MM.1S (cell line): ENCODE measurements around the gene SLC26A8.

ENCODE experiments used
- DNase-seq: peaks from one replicate; pipeline ENCODE4 v3.0.0-alpha.2; 2015
- H2AFZ ChIP-seq: fragments of 300-600 bp; sonication (generic); 2 replicates; pipeline ENCODE4 v1.6.0; 2016; ENCODE audit warnings: antibody characterized with exemption, low read length
- H3F3A ChIP-seq: fragments of 300-600 bp; sonication (generic); 2 replicates; pipeline ENCODE4 v1.6.1; 2016; ENCODE audit warnings: mild to moderate bottlenecking, antibody characterized with exemption, low read length, moderate library complexity, mixed read lengths; ENCODE audit not compliant: insufficient read depth
- H3K27ac ChIP-seq: fragments of 300-600 bp; sonication (generic); 2 replicates; pipeline ENCODE4 v1.5.1; 2016; ENCODE audit warnings: mild to moderate bottlenecking, low read length
- H3K27me3 ChIP-seq: fragments of 300-600 bp; sonication (generic); replicated peaks from 2 replicates; pipeline ENCODE4 v1.6.0; 2016; ENCODE audit warnings: low read length; ENCODE audit not compliant: insufficient read depth
- H3K36me3 ChIP-seq: fragments of 300-600 bp; sonication (generic); replicated peaks from 2 replicates; pipeline ENCODE4 v1.6.1; 2016; ENCODE audit warnings: mild to moderate bottlenecking, low read length, mixed read lengths; ENCODE audit not compliant: insufficient read depth
- H3K4me1 ChIP-seq: fragments of 300-600 bp; sonication (generic); 2 replicates; pipeline ENCODE4 v1.6.1; 2016; ENCODE audit warnings: low read length, mixed read lengths
- H3K4me2 ChIP-seq: fragments of 300-600 bp; sonication (generic); 2 replicates; pipeline ENCODE4 v1.6.0; 2016; ENCODE audit warnings: low read depth, low read length
- H3K4me3 ChIP-seq: fragments of 300-600 bp; sonication (generic); 2 replicates; pipeline ENCODE4 v1.5.1; 2016; ENCODE audit warnings: low read length, mixed read lengths
- H3K79me2 ChIP-seq: fragments of 300-600 bp; sonication (generic); 2 replicates; pipeline ENCODE4 v1.6.1; 2016; ENCODE audit warnings: mixed run types, low read length, mixed read lengths
- H3K9ac ChIP-seq: fragments of 300-600 bp; sonication (generic); 2 replicates; pipeline ENCODE4 v1.6.1; 2016; ENCODE audit warnings: low read length, mixed read lengths
- H3K9me2 ChIP-seq: fragments of 300-600 bp; sonication (generic); replicated peaks from 2 replicates; pipeline ENCODE4 v1.6.1; 2016; ENCODE audit warnings: mild to moderate bottlenecking, low read length, mixed read lengths; ENCODE audit not compliant: insufficient read depth
- H3K9me3 ChIP-seq: fragments of 300-600 bp; sonication (generic); replicated peaks from 2 replicates; pipeline ENCODE4 v1.6.1; 2016; ENCODE audit warnings: mild to moderate bottlenecking, low read length, mixed read lengths; ENCODE audit not compliant: insufficient read depth
- H4K20me1 ChIP-seq: fragments of 300-600 bp; sonication (generic); 2 replicates; pipeline ENCODE4 v1.6.1; 2016; ENCODE audit warnings: mild to moderate bottlenecking, low read length, moderate library complexity, mixed read lengths; ENCODE audit not compliant: insufficient read depth
- EZH2 ChIP-seq: fragments of 300-600 bp; sonication (generic); optimal IDR thresholded peaks from 2 replicates; pipeline ENCODE3; 2017; ENCODE audit warnings: low read depth, mild to moderate bottlenecking, antibody characterized with exemption, low read length, mixed read lengths
- EZH2phosphoT487 ChIP-seq: fragments of 300-600 bp; sonication (generic); IDR thresholded peaks from 2 replicates; pipeline ENCODE4 v1.6.1; 2018; ENCODE audit warnings: antibody characterized with exemption, low read length
- TF ChIP-seq, protein P1 (sequence below): fragments of 300-600 bp; sonication (generic); IDR thresholded peaks from 2 replicates; pipeline ENCODE4 v1.5.1; 2016; ENCODE audit warnings: antibody characterized with exemption, low read length, mixed read lengths

The SLC26A8 gene

DNA sequence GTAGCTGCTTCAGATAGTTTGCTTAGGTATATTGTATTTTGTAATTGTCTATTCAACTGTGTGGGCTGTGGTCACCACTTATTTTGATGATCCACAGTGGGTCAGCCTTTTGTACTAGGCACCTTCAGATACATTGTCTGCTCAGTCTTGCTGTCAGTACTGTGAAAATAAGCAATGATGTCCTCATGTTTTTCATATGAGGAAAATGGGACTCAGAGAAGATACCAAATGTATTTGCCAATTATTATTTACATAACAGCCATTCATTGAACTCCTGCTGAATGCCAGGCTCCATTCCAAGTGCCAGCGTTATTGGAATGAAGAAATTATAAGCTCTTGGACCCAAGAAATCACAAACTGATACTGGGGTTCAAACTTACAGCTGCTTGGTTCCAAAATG lies 31.7 kb upstream of the SLC26A8 start:
- DNase-seq: no peak
- peaks cover 73% of the 10 kb centered on the region for H3K79me2 ChIP-seq
- H3K9ac ChIP-seq: no peak overlapping the region
- H3K36me3 ChIP-seq: no peaks in the 10 kb centered on the region; the same call in 1 of the 2 replicates
- TF ChIP-seq EZH2phosphoT487 (no peak), EZH2 (no peak)
- TF ChIP-seq, protein P1, sequence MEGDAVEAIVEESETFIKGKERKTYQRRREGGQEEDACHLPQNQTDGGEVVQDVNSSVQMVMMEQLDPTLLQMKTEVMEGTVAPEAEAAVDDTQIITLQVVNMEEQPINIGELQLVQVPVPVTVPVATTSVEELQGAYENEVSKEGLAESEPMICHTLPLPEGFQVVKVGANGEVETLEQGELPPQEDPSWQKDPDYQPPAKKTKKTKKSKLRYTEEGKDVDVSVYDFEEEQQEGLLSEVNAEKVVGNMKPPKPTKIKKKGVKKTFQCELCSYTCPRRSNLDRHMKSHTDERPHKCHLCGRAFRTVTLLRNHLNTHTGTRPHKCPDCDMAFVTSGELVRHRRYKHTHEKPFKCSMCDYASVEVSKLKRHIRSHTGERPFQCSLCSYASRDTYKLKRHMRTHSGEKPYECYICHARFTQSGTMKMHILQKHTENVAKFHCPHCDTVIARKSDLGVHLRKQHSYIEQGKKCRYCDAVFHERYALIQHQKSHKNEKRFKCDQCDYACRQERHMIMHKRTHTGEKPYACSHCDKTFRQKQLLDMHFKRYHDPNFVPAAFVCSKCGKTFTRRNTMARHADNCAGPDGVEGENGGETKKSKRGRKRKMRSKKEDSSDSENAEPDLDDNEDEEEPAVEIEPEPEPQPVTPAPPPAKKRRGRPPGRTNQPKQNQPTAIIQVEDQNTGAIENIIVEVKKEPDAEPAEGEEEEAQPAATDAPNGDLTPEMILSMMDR: no peak
- no peak overlapping the region for H3K27ac ChIP-seq
- H3K4me2 ChIP-seq: no peak overlapping the region
- H4K20me1 ChIP-seq: no peaks in the 10 kb centered on the region
- no peaks in the 10 kb centered on the region for H3K4me1 ChIP-seq
- H3K4me3 ChIP-seq: no peak overlapping the region
- H3K27me3 ChIP-seq: no peaks in the 10 kb centered on the region
- no peaks in the 10 kb centered on the region for H3F3A ChIP-seq
- no peak overlapping the region for H2AFZ ChIP-seq
- H3K9me2 ChIP-seq: no peaks in the 10 kb centered on the region
- H3K9me3 ChIP-seq: no peaks in the 10 kb centered on the region

DNA sequence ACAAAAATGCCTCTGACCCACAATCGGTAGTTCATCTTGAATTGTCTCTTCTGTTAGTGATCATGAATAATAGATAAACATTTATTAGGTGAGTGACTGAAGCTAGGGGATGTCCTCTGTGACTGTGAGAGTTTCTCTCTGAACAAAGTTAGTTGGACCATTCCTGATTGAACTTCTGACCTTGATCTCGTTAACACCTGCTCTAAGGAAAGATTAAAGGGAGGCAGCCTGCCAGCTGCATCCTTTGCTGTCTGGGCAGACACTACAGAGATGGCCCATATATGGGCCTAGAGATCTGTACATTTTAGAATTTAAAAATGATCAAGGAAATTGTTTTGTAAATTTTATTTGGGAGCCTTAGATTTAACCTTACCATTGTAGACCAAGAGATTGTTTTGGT lies 30.5 kb upstream of the SLC26A8 start:
- Histone ChIP-seq H3K9me3 (no peaks in the 10 kb centered on the region), H3K9ac (no peak overlapping the region), H4K20me1 (no peaks in the 10 kb centered on the region), H3K27ac (no peak overlapping the region), H3K27me3 (no peaks in the 10 kb centered on the region), H3F3A (no peaks in the 10 kb centered on the region), H2AFZ (no peak overlapping the region), H3K4me1 (no peaks in the 10 kb centered on the region), H3K9me2 (no peaks in the 10 kb centered on the region), H3K36me3 (no peaks in the 10 kb centered on the region; the same call in 1 of the 2 replicates), H3K4me2 (no peak overlapping the region), H3K79me2 (peaks cover 79% of the 10 kb centered on the region), H3K4me3 (no peak overlapping the region)
- DNase-seq: peak; percentile 19
- TF ChIP-seq, protein P1: no peak
- TF ChIP-seq EZH2 (no peak), EZH2phosphoT487 (no peak)

DNA sequence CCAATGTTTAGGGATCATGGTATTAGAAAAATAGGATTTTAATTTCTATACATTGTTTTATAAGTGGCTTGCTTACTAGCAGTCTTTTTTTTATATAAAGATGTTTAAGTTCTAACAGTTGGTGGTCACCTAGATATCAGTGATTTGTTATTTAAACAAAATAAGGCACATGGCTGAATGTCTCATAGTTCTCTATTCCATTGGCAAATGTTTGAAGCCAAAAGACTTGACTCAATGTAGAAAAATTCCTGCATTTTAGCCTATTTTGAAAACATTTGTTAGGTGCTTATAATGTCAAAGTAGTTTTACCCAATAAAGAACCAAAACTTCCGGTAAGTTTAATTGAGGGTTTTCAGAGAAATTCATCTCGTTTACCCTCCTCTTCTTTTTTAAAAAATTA lies 30.0 kb upstream of the SLC26A8 start:
- Histone ChIP-seq H3K4me3 (no peak overlapping the region), H3K9me3 (no peaks in the 10 kb centered on the region), H3K9me2 (no peaks in the 10 kb centered on the region), H3K4me1 (no peaks in the 10 kb centered on the region), H3K27ac (no peak overlapping the region), H2AFZ (no peak overlapping the region), H3K9ac (no peak overlapping the region), H3K4me2 (no peak overlapping the region), H3F3A (no peaks in the 10 kb centered on the region), H3K36me3 (no peaks in the 10 kb centered on the region; the same call in 1 of the 2 replicates), H3K79me2 (peaks cover 79% of the 10 kb centered on the region), H3K27me3 (no peaks in the 10 kb centered on the region), H4K20me1 (no peaks in the 10 kb centered on the region)
- TF ChIP-seq EZH2phosphoT487 (no peak), EZH2 (no peak)
- TF ChIP-seq, protein P1: no peak
- DNase-seq: no peak
